Measurements from ENCODE around the gene KAZN.
"Not testable (repeated sequence)": the region's sequence is repeated elsewhere in the genome, so short reads cannot be mapped to it uniquely, and the experiment has no call there.

Gene KAZN

DNA sequence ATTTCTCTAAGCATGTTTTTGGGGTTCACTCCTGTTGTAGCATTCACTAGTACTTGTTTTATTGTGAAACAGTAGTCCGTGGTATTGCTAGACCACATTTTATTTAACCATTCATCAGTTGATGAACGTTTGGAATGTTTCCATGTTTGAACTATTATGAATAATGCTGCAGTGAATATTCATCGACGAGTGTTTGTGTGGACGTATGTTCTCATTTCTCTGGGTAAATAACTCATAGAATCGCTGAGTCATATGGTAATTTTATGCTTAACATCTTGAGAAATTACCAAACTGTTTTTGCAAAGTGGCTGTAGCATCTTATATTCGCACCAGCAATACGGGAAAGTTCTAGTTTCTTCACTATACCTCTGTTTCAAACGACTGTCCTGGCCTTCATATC lies 28.0 kb upstream of the KAZN start:
- Mint-ChIP-seq H3K27me3 (ENCODE audit: low read depth, poor library complexity) (no peaks in the 10 kb centered on the region), H3K27ac (no peak overlapping the region), H3K9me3 (peaks cover 60% of the 10 kb centered on the region), H3K4me3 (no peak overlapping the region), H3K4me1 (peaks cover 13% of the 10 kb centered on the region), H3K36me3 (ENCODE audit: low read depth) (peaks cover 16% of the 10 kb centered on the region)
- TF ChIP-seq, protein P1, sequence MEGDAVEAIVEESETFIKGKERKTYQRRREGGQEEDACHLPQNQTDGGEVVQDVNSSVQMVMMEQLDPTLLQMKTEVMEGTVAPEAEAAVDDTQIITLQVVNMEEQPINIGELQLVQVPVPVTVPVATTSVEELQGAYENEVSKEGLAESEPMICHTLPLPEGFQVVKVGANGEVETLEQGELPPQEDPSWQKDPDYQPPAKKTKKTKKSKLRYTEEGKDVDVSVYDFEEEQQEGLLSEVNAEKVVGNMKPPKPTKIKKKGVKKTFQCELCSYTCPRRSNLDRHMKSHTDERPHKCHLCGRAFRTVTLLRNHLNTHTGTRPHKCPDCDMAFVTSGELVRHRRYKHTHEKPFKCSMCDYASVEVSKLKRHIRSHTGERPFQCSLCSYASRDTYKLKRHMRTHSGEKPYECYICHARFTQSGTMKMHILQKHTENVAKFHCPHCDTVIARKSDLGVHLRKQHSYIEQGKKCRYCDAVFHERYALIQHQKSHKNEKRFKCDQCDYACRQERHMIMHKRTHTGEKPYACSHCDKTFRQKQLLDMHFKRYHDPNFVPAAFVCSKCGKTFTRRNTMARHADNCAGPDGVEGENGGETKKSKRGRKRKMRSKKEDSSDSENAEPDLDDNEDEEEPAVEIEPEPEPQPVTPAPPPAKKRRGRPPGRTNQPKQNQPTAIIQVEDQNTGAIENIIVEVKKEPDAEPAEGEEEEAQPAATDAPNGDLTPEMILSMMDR (IDR thresholded peaks at IDR 0.05), result no peak
- DNase-seq, result no peak

DNA sequence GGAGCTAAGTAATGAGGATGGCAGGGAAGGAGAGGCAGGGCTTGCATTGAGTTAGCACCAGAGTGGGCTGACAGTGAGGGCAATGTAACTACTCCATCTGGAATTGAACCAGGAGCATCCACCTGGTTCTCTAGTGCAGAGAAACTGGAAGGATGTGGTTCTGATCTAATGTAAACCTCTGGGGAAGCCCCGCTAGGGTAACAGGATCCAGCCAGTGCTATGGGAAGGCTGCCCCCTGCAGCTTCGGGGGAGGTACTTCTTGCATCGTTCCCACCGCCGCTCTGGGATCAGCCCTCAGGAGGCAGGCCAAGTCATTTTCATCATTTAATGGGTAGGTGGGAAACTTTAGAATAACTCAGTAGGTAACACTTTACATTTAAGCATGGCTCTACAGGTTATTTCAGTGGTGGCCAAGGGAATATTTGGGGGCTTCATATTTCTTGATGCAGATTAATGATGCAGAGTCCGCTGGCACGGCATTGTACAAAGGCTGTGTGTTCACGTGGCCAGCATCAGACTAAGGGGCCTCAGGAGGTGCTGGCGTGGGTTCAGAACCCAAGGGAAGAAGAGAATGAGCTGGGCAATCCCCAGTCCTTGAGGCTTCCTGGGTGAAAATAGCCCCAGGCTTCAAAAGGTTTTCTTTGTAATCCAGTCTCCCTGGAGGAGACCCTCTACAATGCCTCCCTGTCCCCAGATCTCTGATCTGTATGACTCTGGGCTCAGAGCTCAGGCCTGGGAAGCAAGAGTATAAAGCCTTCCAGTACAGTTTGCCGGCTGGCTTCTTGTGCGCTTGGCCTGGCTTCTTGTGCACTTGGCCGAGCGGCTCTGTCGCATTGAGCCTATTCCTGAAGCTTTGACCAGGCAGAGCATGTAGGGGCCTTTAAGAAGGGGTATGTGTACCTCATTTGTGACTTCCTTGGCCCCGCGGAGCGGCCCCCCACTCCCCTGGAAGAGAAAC lies 26.4 kb upstream of the KAZN start:
- H3K4me3 Mint-ChIP-seq, result no peak overlapping the region
- peaks cover 53% of the 10 kb centered on the region for H3K9me3 Mint-ChIP-seq
- TF ChIP-seq, protein P1 (IDR thresholded peaks at IDR 0.05), result peak; percentile 50
- H3K4me1 Mint-ChIP-seq, result peaks cover 13% of the 10 kb centered on the region
- H3K36me3 Mint-ChIP-seq (ENCODE audit: low read depth), result peaks cover 6% of the 10 kb centered on the region
- H3K27me3 Mint-ChIP-seq (ENCODE audit: low read depth, poor library complexity), result no peaks in the 10 kb centered on the region
- DNase-seq, result peak; percentile 21
- no peak overlapping the region for H3K27ac Mint-ChIP-seq

DNA sequence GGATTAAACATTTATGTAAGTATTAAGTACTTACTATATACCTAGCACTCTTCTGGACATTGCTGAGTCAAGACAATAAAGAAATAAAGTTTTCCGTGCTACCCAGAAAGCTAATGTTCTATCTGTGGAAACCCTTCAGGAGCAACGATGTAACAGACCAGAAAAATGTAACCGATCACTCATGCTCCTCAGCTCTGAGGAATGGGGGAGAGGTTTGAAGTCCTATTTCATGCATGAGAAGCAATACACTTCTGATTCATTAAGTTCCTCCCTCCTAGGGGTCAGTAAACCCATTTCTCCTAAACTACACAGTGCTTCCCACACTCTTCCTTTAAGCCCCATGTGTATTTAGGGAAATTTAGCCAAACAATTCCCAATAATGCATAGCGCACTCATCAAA lies 25.6 kb upstream of the KAZN start:
- H3K4me1 Mint-ChIP-seq, result peaks cover 13% of the 10 kb centered on the region
- H3K9me3 Mint-ChIP-seq, result peaks cover 48% of the 10 kb centered on the region
- H3K27me3 Mint-ChIP-seq (ENCODE audit: low read depth, poor library complexity), result peaks cover 3% of the 10 kb centered on the region
- no peak overlapping the region for H3K4me3 Mint-ChIP-seq
- DNase-seq, result no peak
- H3K27ac Mint-ChIP-seq, result peak overlapping the region; percentile 76
- TF ChIP-seq, protein P1 (IDR thresholded peaks at IDR 0.05), result no peak
- peaks cover under 1% of the 10 kb centered on the region for H3K36me3 Mint-ChIP-seq (ENCODE audit: low read depth)

DNA sequence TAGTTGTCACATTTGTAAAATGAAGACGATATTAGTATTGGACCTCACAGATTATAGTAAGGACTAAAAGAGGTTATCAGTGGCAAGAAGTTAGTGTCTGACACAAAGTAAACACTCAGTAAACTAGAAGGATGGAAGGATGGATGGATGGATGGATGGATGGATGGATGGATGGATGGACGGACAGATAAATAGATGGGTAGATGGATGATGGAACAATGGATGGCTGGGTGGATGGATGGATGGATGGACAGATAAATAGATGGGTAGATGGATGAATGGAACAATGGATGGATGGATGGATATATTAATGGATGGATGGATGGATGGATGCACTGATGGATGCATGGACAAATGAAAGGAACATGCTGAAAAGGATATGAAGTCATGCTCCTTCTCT lies 22.3 kb upstream of the KAZN start:
- peaks cover 13% of the 10 kb centered on the region for H3K4me1 Mint-ChIP-seq
- TF ChIP-seq, protein P1 (IDR thresholded peaks at IDR 0.05), result no peak
- peaks cover 8% of the 10 kb centered on the region for H3K36me3 Mint-ChIP-seq (ENCODE audit: low read depth)
- no peak for DNase-seq
- peaks cover 32% of the 10 kb centered on the region for H3K9me3 Mint-ChIP-seq
- H3K27ac Mint-ChIP-seq, result no peak overlapping the region
- no peak overlapping the region for H3K4me3 Mint-ChIP-seq
- peaks cover 3% of the 10 kb centered on the region for H3K27me3 Mint-ChIP-seq (ENCODE audit: low read depth, poor library complexity)

DNA sequence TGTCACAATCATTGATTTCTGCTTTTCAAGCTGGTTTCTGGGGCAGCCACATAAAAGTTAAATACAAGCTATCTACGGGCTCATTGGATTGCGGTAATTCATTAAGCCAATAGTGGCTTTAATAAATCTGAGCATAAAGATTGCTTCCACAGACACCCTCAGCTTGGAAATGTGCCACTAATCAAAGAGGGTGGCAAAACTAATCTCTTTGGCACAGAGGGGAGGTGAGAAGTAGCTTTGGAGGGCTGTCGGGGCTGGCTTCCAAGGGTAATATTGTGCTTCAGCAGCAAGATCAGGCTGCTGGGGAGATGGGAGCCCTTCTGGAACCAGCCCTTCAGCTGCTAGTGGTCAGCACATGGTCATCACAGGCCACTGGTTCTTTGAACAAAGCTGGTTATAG lies 21.2 kb upstream of the KAZN start:
- peaks cover 43% of the 10 kb centered on the region for H3K9me3 Mint-ChIP-seq
- TF ChIP-seq, protein P1 (IDR thresholded peaks at IDR 0.05), result no peak
- peaks cover 9% of the 10 kb centered on the region for H3K4me1 Mint-ChIP-seq
- no peak overlapping the region for H3K27ac Mint-ChIP-seq
- DNase-seq, result no peak
- peaks cover 16% of the 10 kb centered on the region for H3K36me3 Mint-ChIP-seq (ENCODE audit: low read depth)
- H3K27me3 Mint-ChIP-seq (ENCODE audit: low read depth, poor library complexity), result peaks cover 7% of the 10 kb centered on the region
- H3K4me3 Mint-ChIP-seq, result no peak overlapping the region

DNA sequence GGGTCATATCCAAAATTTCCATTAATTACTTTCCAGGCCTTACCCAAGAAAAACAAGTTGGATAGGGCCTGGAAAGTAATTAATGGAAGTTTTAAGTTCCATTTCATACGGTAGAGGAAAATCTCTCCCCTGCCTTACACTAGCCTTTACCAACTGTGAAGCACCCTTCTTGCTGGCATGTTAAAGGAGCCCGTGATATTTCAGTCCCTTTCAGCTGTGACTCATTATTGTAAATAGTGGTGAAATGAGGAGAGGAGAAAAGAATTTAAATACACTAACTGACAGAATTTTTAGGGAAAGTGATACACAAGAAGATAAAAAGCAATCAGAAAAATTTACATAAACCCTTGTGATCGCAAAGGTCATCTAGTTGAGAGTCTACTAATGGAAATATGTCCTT lies 20.3 kb upstream of the KAZN start:
- TF ChIP-seq, protein P1 (IDR thresholded peaks at IDR 0.05), result no peak
- DNase-seq, result no peak
- Mint-ChIP-seq H3K4me3 (no peak overlapping the region), H3K27me3 (ENCODE audit: low read depth, poor library complexity) (peaks cover 7% of the 10 kb centered on the region), H3K9me3 (peaks cover 48% of the 10 kb centered on the region), H3K4me1 (peaks cover under 1% of the 10 kb centered on the region), H3K27ac (no peak overlapping the region), H3K36me3 (ENCODE audit: low read depth) (peaks cover 16% of the 10 kb centered on the region)

DNA sequence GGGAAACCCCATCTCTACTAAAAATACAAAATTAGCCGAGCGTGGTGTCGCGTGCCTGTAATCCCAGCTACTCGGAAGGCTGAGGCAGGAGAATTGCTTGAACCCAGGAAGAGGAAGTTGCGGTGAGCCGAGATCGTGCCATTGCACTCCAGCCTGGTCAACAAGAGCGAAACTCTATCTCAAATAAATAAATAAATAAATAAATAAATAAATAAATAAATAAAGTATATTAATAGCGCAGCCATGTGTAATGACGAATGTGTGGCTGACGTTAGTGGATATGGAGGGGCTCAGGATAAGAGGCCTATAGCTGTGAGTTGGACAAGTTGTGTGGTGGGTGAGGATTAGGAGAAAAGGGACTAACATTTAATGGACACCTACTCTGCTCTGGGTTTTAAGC lies 18.2 kb upstream of the KAZN start:
- H3K4me1 Mint-ChIP-seq; DNase-seq; H3K4me3 Mint-ChIP-seq; H3K27me3 Mint-ChIP-seq (ENCODE audit: low read depth, poor library complexity); H3K27ac Mint-ChIP-seq: not testable (repeated sequence)
- Mint-ChIP-seq H3K9me3 (peaks cover 43% of the 10 kb centered on the region), H3K36me3 (ENCODE audit: low read depth) (peaks cover 16% of the 10 kb centered on the region)

Measured in nephron progenitor cell (in vitro differentiated cells).